K562 (cell line): Measurements from ENCODE around the gene SULT1A3. TPM values are rescaled to one million over a fixed set of nuclear protein-coding genes. Genes with fewer than 3 reads are reported as not detected.

Experiments
- ARID1B ChIP-seq: fragments of 450-650 bp; IDR thresholded peaks from 2 replicates; pipeline ENCODE4 v1.6.1; 2016; ENCODE audit warnings: antibody characterized with exemption, mild to moderate bottlenecking, inconsistent platforms
- ATF4 ChIP-seq: fragments of 450-650 bp; formaldehyde crosslinking; IDR thresholded peaks from 2 replicates; pipeline ENCODE4 v1.4.0; 2022; ENCODE audit warnings: mild to moderate bottlenecking, moderate library complexity
- CEBPG ChIP-seq, 3 experiments: fragments of 200-800 bp in 1 of 3; sonication (Bioruptor generic) in 1 of 3; sonication (generic) in 1 of 3; formaldehyde crosslinking in 1 of 3; IDR thresholded peaks in 2 of 3; conservative IDR thresholded peaks in 1 of 3; 2 replicates each; pipeline versions ENCODE4 v1.6.1 to v1.8.0; 2016 to 2022; ENCODE audit warnings: missing compliant biosample characterization in 2 of 3, missing genetic modification characterization in 2 of 3, mild to moderate bottlenecking in 1 of 3, missing genetic modification reagents in 1 of 3
- DDX20 ChIP-seq: fragments of 450-650 bp; IDR thresholded peaks from 2 replicates; pipeline ENCODE4 v1.6.1; 2016; ENCODE audit warnings: missing genetic modification characterization, low read depth, mild to moderate bottlenecking, missing compliant biosample characterization, moderate library complexity
- ESRRA ChIP-seq: fragments of 450-650 bp; IDR thresholded peaks from 2 replicates; pipeline ENCODE4 v1.6.1; 2014; ENCODE audit warnings: low read depth, mild to moderate bottlenecking, moderate library complexity, borderline replicate concordance
- FIP1L1 ChIP-seq: fragments of 200-400 bp; formaldehyde crosslinking; IDR thresholded peaks from 2 replicates; pipeline ENCODE4 v1.6.1; 2018; ENCODE audit warnings: mild to moderate bottlenecking, low read depth, low read length; ENCODE audit not compliant: poor library complexity, severe bottlenecking
- FOS ChIP-seq: IDR thresholded peaks from 3 replicates; pipeline ENCODE4 v1.6.1; 2011; ENCODE audit not compliant: insufficient read length; ENCODE audit errors: extremely low read depth
- HDAC2 ChIP-seq: fragments of 450-650 bp; IDR thresholded peaks from 2 replicates; pipeline ENCODE4 v1.6.1; 2016; ENCODE audit warnings: mild to moderate bottlenecking
- NBN ChIP-seq: fragments of 450-650 bp; IDR thresholded peaks from 2 replicates; pipeline ENCODE4 v1.6.1; 2016; ENCODE audit warnings: low read depth, mild to moderate bottlenecking
- NFE2L1 ChIP-seq: fragments of 450-650 bp; IDR thresholded peaks from 2 replicates; pipeline ENCODE4 v1.6.1; 2016; ENCODE audit warnings: missing genetic modification characterization, low read depth, mild to moderate bottlenecking, missing compliant biosample characterization, moderate library complexity, borderline replicate concordance
- NFRKB ChIP-seq: fragments of 450-650 bp; IDR thresholded peaks from 2 replicates; pipeline ENCODE4 v1.6.1; 2016; ENCODE audit warnings: low read depth
- PHF8 ChIP-seq: fragments of 200-600 bp; sonication (generic); IDR thresholded peaks from 2 replicates; pipeline ENCODE4 v1.6.1; 2012; ENCODE audit warnings: mixed run types, mild to moderate bottlenecking, inconsistent platforms, low read length, moderate library complexity, borderline replicate concordance
- PML ChIP-seq: IDR thresholded peaks from 2 replicates; pipeline ENCODE4 v1.6.1; 2012; ENCODE audit warnings: low read length, inconsistent platforms
- POLR2A ChIP-seq: fragments of 450-650 bp; conservative IDR thresholded peaks from 2 replicates; pipeline ENCODE4 v1.6.1; 2016
- PRPF4 ChIP-seq: fragments of 200-400 bp; formaldehyde crosslinking; IDR thresholded peaks from one replicate; pipeline ENCODE4 v1.6.1; 2017; ENCODE audit warnings: low read length, low read depth, mild to moderate bottlenecking; ENCODE audit not compliant: insufficient read depth, poor library complexity, severe bottlenecking
- THRAP3 ChIP-seq: fragments of 450-650 bp; IDR thresholded peaks from 2 replicates; pipeline ENCODE4 v1.6.1; 2016; ENCODE audit warnings: mild to moderate bottlenecking, inconsistent platforms, borderline replicate concordance
- ZNF165 ChIP-seq: fragments of 250-450 bp; sonication (Bioruptor Pico); IDR thresholded peaks from 2 replicates; pipeline ENCODE4 v1.4.0; 2020; ENCODE audit warnings: borderline replicate concordance
- ZNF274 ChIP-seq: IDR thresholded peaks from 2 replicates; pipeline ENCODE4 v1.6.1; 2011; ENCODE audit warnings: low read depth, mild to moderate bottlenecking, low read length, moderate library complexity, borderline replicate concordance
- ZNF584 ChIP-seq: fragments of 200-800 bp; sonication (Bioruptor generic); IDR thresholded peaks from 2 replicates; pipeline ENCODE4 v1.6.1; 2016; ENCODE audit warnings: low read depth, mild to moderate bottlenecking, missing genetic modification characterization, missing compliant biosample characterization
- polyA plus RNA-seq, 8 experiments: library from polyadenylated mRNA; depleted of rRNA in 4 of 8; stranded (reverse) in 5 of 8; unstranded in 3 of 8; fragments of >200 nt; fragmentation: Nextera tagmentation in 2 of 8; fragmentation: Illumina TruSeq in 1 of 8; extraction: Ambion mirVana in 2 of 8; extraction: Trizol in 1 of 8; gene quantifications; 2 replicates each; pipeline versions ENCODE4 v1.2.1 to v1.2.3, GENCODE V29; 2011 to 2014; ENCODE audit warnings: inconsistent platforms in 1 of 8, missing spikeins in 1 of 8
- total RNA-seq, 7 experiments: library from RNA; depleted of rRNA in 6 of 7; stranded (reverse); fragments of >200 nt in 6 of 7; fragmentation: Illumina TruSeq in 2 of 7; extraction: Trizol in 2 of 7; gene quantifications; 2 replicates each; pipeline versions ENCODE4 v1.2.1 to v1.2.3, GENCODE V29; 2011 to 2021; ENCODE audit warnings: low replicate concordance in 1 of 7
- TF ChIP-seq, protein P1 (sequence below): fragments of 150-350 bp; conservative IDR thresholded peaks from 2 replicates; pipeline ENCODE4 v1.6.1; 2014; ENCODE audit warnings: low read length
- TF ChIP-seq, protein P2 (sequence below), 2 experiments: fragments of 450-650 bp in 1 of 2; sonication (generic) in 1 of 2; formaldehyde crosslinking in 1 of 2; IDR thresholded peaks in 1 of 2; conservative IDR thresholded peaks in 1 of 2; 2 replicates each; pipeline versions ENCODE4 v1.6.1 to v1.8.1; 2016 to 2023; ENCODE audit warnings: mild to moderate bottlenecking in 2 of 2, moderate library complexity in 2 of 2, inconsistent platforms in 1 of 2, missing genetic modification reagents in 1 of 2
- TF ChIP-seq, protein P3 (sequence below): fragments of 450-650 bp; formaldehyde crosslinking; IDR thresholded peaks from 2 replicates; pipeline ENCODE4 v1.4.0; 2020; ENCODE audit warnings: mild to moderate bottlenecking

The SULT1A3 gene
- total and polyA plus RNA-seq, 9 of the 15 experiments (the other 6 are each of a cell fraction or from before 2014, with no cell fraction given), result 2.4 to 18.0 (median 7.3) TPM

DNA sequence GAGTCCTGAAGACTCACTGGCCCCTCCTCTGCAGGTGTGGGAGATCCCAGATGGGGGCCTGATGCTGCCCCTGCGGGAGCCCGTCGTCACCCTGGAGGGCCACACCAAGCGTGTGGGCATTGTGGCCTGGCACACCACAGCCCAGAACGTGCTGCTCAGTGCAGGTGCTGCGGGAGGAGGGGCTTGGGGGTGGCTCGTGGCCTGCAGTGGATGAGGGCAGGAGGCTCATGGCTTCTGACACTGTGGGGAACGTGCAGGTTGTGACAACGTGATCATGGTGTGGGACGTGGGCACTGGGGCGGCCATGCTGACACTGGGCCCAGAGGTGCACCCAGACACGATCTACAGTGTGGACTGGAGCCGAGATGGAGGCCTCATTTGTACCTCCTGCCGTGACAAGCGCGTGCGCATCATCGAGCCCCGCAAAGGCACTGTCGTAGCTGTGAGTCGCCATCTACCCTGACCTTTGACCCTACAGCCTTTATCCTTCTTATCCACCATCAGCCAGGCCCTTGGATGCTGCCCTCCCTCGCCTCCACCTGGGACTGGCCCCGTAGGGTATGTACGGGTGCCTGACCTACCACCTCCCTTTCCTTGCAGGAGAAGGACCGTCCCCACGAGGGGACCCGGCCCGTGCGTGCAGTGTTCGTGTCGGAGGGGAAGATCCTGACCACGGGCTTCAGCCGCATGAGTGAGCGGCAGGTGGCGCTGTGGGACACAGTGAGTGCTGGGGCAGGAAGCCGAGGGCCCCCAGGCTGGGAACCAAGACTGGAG, 12.1 kb upstream of the SULT1A3 start (continued):
- TF ChIP-seq, protein P1, sequence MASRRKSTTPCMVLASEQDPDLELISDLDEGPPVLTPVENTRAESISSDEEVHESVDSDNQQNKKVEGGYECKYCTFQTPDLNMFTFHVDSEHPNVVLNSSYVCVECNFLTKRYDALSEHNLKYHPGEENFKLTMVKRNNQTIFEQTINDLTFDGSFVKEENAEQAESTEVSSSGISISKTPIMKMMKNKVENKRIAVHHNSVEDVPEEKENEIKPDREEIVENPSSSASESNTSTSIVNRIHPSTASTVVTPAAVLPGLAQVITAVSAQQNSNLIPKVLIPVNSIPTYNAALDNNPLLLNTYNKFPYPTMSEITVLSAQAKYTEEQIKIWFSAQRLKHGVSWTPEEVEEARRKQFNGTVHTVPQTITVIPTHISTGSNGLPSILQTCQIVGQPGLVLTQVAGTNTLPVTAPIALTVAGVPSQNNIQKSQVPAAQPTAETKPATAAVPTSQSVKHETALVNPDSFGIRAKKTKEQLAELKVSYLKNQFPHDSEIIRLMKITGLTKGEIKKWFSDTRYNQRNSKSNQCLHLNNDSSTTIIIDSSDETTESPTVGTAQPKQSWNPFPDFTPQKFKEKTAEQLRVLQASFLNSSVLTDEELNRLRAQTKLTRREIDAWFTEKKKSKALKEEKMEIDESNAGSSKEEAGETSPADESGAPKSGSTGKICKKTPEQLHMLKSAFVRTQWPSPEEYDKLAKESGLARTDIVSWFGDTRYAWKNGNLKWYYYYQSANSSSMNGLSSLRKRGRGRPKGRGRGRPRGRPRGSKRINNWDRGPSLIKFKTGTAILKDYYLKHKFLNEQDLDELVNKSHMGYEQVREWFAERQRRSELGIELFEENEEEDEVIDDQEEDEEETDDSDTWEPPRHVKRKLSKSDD, result no peak
- no peak for TF ChIP-seq PHF8
- no peak for TF ChIP-seq ESRRA
- no peak for TF ChIP-seq PRPF4
- TF ChIP-seq NBN, result 0 out of 2 replicates have a peak, but pooled peaks have one; percentile 64
- TF ChIP-seq FOS, result no peak
- peak; percentile 92 for TF ChIP-seq HDAC2
- TF ChIP-seq THRAP3, result no peak
- TF ChIP-seq PML, result no peak
- TF ChIP-seq NFRKB, result no peak
- TF ChIP-seq FIP1L1, result no peak
- peak; percentile 75 for TF ChIP-seq ARID1B
- no peak for TF ChIP-seq ZNF165 (CRISPR knock-in tag)
- TF ChIP-seq, protein P2, sequence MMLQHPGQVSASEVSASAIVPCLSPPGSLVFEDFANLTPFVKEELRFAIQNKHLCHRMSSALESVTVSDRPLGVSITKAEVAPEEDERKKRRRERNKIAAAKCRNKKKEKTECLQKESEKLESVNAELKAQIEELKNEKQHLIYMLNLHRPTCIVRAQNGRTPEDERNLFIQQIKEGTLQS (IDR thresholded peaks at IDR 0.05), result no peak
- TF ChIP-seq, protein P2 (CRISPR knock-in tag; conservative IDR thresholded peaks at IDR 0.05), result no peak
- no peak for TF ChIP-seq ATF4 (CRISPR knock-in tag)
- TF ChIP-seq, protein P3, sequence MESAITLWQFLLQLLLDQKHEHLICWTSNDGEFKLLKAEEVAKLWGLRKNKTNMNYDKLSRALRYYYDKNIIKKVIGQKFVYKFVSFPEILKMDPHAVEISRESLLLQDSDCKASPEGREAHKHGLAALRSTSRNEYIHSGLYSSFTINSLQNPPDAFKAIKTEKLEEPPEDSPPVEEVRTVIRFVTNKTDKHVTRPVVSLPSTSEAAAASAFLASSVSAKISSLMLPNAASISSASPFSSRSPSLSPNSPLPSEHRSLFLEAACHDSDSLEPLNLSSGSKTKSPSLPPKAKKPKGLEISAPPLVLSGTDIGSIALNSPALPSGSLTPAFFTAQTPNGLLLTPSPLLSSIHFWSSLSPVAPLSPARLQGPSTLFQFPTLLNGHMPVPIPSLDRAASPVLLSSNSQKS (CRISPR knock-in tag), result no peak
- no peak; the same call in 1 of the 2 replicates for TF ChIP-seq CEBPG (CRISPR knock-in tag; IDR thresholded peaks at IDR 0.05)
- no peak for TF ChIP-seq CEBPG (tag; conservative IDR thresholded peaks at IDR 0.05 in 1 of 2, IDR thresholded peaks at IDR 0.05 in 1 of 2)
- TF ChIP-seq ZNF274, result no peak
- peak; percentile 45; the same call in 1 of the 2 replicates for TF ChIP-seq POLR2A
- no peak for TF ChIP-seq NFE2L1 (tag)
- TF ChIP-seq ZNF584 (CRISPR knock-in tag), result no peak
- TF ChIP-seq DDX20 (tag), result no peak
